ENCODE results near the gene CD58. TPM values are rescaled to one million over a fixed set of nuclear protein-coding genes. Genes with fewer than 3 reads are reported as not detected.

Gene CD58
- total RNA-seq, 4 donors from 2014 or later = 23.1 to 63.0 (median 39.0) TPM

GRCh38 chr1:116534014-116534739 lies 36.6 kb downstream of the CD58 start:
- no peaks in the 10 kb centered on the region for H3K27me3 ChIP-seq
- no peak for DNase-seq
- peaks cover 0 to 44% (median 0%) of the 10 kb centered on the region in 3 donors for H3K36me3 ChIP-seq
- H3K9me3 ChIP-seq = no peaks in the 10 kb centered on the region
- peaks cover 0 to 4% (median 0%) of the 10 kb centered on the region in 4 donors for H3K4me1 ChIP-seq
- no peak overlapping the region for H3K27ac ChIP-seq
- no peak for TF ChIP-seq POLR2A (IDR thresholded peaks at IDR 0.05)
- no peak for TF ChIP-seq CTCF (IDR thresholded peaks at IDR 0.05)
- no peak overlapping the region for H3K4me3 ChIP-seq

- DNase-seq = no peak
- TF ChIP-seq CTCF (IDR thresholded peaks at IDR 0.05) (no peak), POLR2A (IDR thresholded peaks at IDR 0.05) (no peak)
- Histone ChIP-seq H3K27ac (no peak overlapping the region), H3K4me3 (no peak overlapping the region), H3K36me3 (peaks cover 0 to 39% (median 0%) of the 10 kb centered on the region in 3 donors), H3K9me3 (no peaks in the 10 kb centered on the region), H3K27me3 (no peaks in the 10 kb centered on the region), H3K4me1 (peaks cover 0 to 3% (median 0%) of the 10 kb centered on the region in 4 donors)
These were observed 37.4 kb downstream of the CD58 start for GRCh38 chr1:116533429-116533820.

- Histone ChIP-seq H3K27ac (no peak overlapping the region), H3K27me3 (no peaks in the 10 kb centered on the region), H3K4me1 (no peaks in the 10 kb centered on the region), H3K4me3 (no peak overlapping the region), H3K9me3 (no peaks in the 10 kb centered on the region), H3K36me3 (peaks cover 0 to 39% (median 0%) of the 10 kb centered on the region in 3 donors)
- no peak for TF ChIP-seq POLR2A (IDR thresholded peaks at IDR 0.05)
- TF ChIP-seq CTCF (IDR thresholded peaks at IDR 0.05) = no peak
- DNase-seq = no peak
These were observed 38.0 kb downstream of the CD58 start for GRCh38 chr1:116532671-116533428.

GRCh38 chr1:116531917-116532316 lies 38.9 kb downstream of the CD58 start:
- H3K4me1 ChIP-seq = no peaks in the 10 kb centered on the region
- H3K27ac ChIP-seq = no peak overlapping the region
- H3K4me3 ChIP-seq = no peak overlapping the region
- DNase-seq = no peak
- peaks cover 0 to 39% (median 0%) of the 10 kb centered on the region in 3 donors for H3K36me3 ChIP-seq
- no peaks in the 10 kb centered on the region for H3K9me3 ChIP-seq
- H3K27me3 ChIP-seq = no peaks in the 10 kb centered on the region
- TF ChIP-seq CTCF (IDR thresholded peaks at IDR 0.05) (no peak), POLR2A (IDR thresholded peaks at IDR 0.05) (no peak)

- TF ChIP-seq CTCF (IDR thresholded peaks at IDR 0.05) (no peak), POLR2A (IDR thresholded peaks at IDR 0.05) (no peak)
- H3K27me3 ChIP-seq = no peaks in the 10 kb centered on the region
- DNase-seq = no peak
- H3K4me1 ChIP-seq = no peaks in the 10 kb centered on the region
- peaks cover 0 to 22% (median 0%) of the 10 kb centered on the region in 3 donors for H3K36me3 ChIP-seq
- H3K27ac ChIP-seq = no peak overlapping the region
- no peak overlapping the region for H3K4me3 ChIP-seq
- no peaks in the 10 kb centered on the region for H3K9me3 ChIP-seq
These were observed 41.1 kb downstream of the CD58 start for GRCh38 chr1:116529681-116530080.

All from Peyer's patch (tissue), 4 donors.